Uterus (tissue), 4 donors: ENCODE data around the gene GATM. TPM values are rescaled to one million over a fixed set of nuclear protein-coding genes. Genes with fewer than 3 reads are reported as not detected.

ENCODE experiments used
- DNase-seq, 2 donors: peaks; one replicate each; pipeline ENCODE4 v3.0.0-alpha.2; 2019 to 2020
- H3K27ac ChIP-seq, 2 donors: fragments of 200-600 bp; sonication (generic); 1 replicate in 1 of 2; 2 replicates in 1 of 2; pipeline ENCODE4 v1.5.1; 2016 to 2018
- H3K27me3 ChIP-seq, 2 donors: fragments of 200-600 bp; sonication (generic); one replicate each; pipeline ENCODE4 v1.5.1; 2018 to 2019; ENCODE audit warnings: control low read depth in 1 of 2
- H3K36me3 ChIP-seq, 2 donors: fragments of 200-600 bp; sonication (generic); one replicate each; pipeline ENCODE4 v1.5.1; 2019; ENCODE audit warnings: control low read depth in 1 of 2
- H3K4me1 ChIP-seq, 2 donors: fragments of 200-600 bp; sonication (generic); one replicate each; pipeline ENCODE4 v1.5.1; 2018 to 2019; ENCODE audit warnings: control low read depth in 1 of 2
- H3K4me3 ChIP-seq, 2 donors: fragments of 200-600 bp; sonication (generic); 1 replicate in 1 of 2; 2 replicates in 1 of 2; pipeline ENCODE4 v1.5.1; 2018 to 2019; ENCODE audit warnings: mild to moderate bottlenecking in 1 of 2
- H3K9me3 ChIP-seq, 2 donors: fragments of 200-600 bp; sonication (generic); one replicate each; pipeline ENCODE4 v1.5.1; 2019; ENCODE audit warnings: control low read depth in 1 of 2
- POLR2A ChIP-seq, 2 donors: fragments of 450-650 bp; IDR thresholded peaks; one replicate each; pipeline ENCODE4 v1.6.1; 2016; ENCODE audit warnings: antibody characterized with exemption in 2 of 2, mild to moderate bottlenecking in 1 of 2, moderate library complexity in 1 of 2
- intact Hi-C: fragments of 100-400 bp; cut with DNase I; formaldehyde crosslinking; loops from one replicate; pipeline ENCODE4 v1.15.1; 2023; ENCODE audit warnings: low total_unique reads
- total RNA-seq, 4 donors: library from RNA; depleted of rRNA in 3 of 4; stranded (reverse); fragments of >200 nt in 3 of 4; gene quantifications; one replicate each; pipeline versions ENCODE4 v1.1.0 to v1.2.4, GENCODE V29; 2014 to 2023
- TF ChIP-seq, protein P1 (sequence below), 4 experiments: fragments of 200-600 bp in 2 of 4; fragments of 450-650 bp in 2 of 4; sonication (generic) in 2 of 4; IDR thresholded peaks; one replicate each; pipeline ENCODE4 v1.5.1; 2016 to 2019; ENCODE audit warnings: antibody characterized with exemption in 4 of 4, mild to moderate bottlenecking in 2 of 4, moderate library complexity in 1 of 4
- donor health status: DM: yes; HTN: yes; CAD: no.

The GATM gene
- total RNA-seq, 4 donors from 2014 or later, result 19.2 to 27.1 (median 23.6) TPM

- Histone ChIP-seq H3K4me1 (no peaks in the 10 kb centered on the region), H3K27me3 (no peaks in the 10 kb centered on the region), H3K9me3 (no peaks in the 10 kb centered on the region), H3K36me3 (no peaks in the 10 kb centered on the region), H3K4me3 (no peak overlapping the region), H3K27ac (no peak overlapping the region)
- no peak for DNase-seq
- no peak for TF ChIP-seq POLR2A (IDR thresholded peaks at IDR 0.05)
- TF ChIP-seq, protein P1, sequence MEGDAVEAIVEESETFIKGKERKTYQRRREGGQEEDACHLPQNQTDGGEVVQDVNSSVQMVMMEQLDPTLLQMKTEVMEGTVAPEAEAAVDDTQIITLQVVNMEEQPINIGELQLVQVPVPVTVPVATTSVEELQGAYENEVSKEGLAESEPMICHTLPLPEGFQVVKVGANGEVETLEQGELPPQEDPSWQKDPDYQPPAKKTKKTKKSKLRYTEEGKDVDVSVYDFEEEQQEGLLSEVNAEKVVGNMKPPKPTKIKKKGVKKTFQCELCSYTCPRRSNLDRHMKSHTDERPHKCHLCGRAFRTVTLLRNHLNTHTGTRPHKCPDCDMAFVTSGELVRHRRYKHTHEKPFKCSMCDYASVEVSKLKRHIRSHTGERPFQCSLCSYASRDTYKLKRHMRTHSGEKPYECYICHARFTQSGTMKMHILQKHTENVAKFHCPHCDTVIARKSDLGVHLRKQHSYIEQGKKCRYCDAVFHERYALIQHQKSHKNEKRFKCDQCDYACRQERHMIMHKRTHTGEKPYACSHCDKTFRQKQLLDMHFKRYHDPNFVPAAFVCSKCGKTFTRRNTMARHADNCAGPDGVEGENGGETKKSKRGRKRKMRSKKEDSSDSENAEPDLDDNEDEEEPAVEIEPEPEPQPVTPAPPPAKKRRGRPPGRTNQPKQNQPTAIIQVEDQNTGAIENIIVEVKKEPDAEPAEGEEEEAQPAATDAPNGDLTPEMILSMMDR (IDR thresholded peaks at IDR 0.05), result no peak
- intact Hi-C loops, result no loop called here
Observed at GRCh38 chr15:45364271-45364670, 14.1 kb downstream of the GATM start.

DNA sequence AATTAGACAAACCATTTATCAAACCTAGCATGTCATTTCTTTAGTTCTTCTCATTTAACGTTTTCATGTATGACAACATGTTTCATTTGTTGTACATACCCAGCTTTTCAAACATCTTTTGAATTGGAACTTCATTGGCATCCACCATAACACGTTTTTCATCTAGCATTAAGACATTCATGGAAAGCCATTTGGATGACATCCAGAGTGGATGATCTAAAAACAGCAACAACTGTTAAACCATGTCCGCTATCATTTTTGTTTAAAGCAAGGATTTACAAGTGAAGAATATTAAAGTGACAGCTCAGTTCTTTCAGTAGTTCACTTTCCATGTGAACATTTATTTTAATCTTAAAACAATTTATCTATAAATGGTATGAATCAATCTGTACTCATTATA lies 14.5 kb downstream of the GATM start:
- no peaks in the 10 kb centered on the region for H3K27me3 ChIP-seq
- no peaks in the 10 kb centered on the region for H3K4me1 ChIP-seq
- intact Hi-C loops, result no loop called here
- H3K27ac ChIP-seq, result no peak overlapping the region
- H3K9me3 ChIP-seq, result no peaks in the 10 kb centered on the region
- TF ChIP-seq, protein P1 (IDR thresholded peaks at IDR 0.05), result no peak
- TF ChIP-seq POLR2A (IDR thresholded peaks at IDR 0.05), result no peak
- no peak overlapping the region for H3K4me3 ChIP-seq
- no peak for DNase-seq
- H3K36me3 ChIP-seq, result no peaks in the 10 kb centered on the region

- H3K27me3 ChIP-seq, result no peaks in the 10 kb centered on the region
- no peaks in the 10 kb centered on the region for H3K9me3 ChIP-seq
- DNase-seq, result no peak
- TF ChIP-seq, protein P1 (IDR thresholded peaks at IDR 0.05), result no peak
- TF ChIP-seq POLR2A (IDR thresholded peaks at IDR 0.05), result no peak
- no peaks in the 10 kb centered on the region for H3K4me1 ChIP-seq
- H3K4me3 ChIP-seq, result no peak overlapping the region
- no peaks in the 10 kb centered on the region for H3K36me3 ChIP-seq
- intact Hi-C loops, result no loop called here
- no peak overlapping the region for H3K27ac ChIP-seq
Observed at GRCh38 chr15:45363334-45363733, 15.0 kb downstream of the GATM start.

GRCh38 chr15:45362419-45362818 lies 15.9 kb downstream of the GATM start:
- no peaks in the 10 kb centered on the region for H3K27me3 ChIP-seq
- no peaks in the 10 kb centered on the region for H3K9me3 ChIP-seq
- no peaks in the 10 kb centered on the region for H3K4me1 ChIP-seq
- TF ChIP-seq POLR2A (IDR thresholded peaks at IDR 0.05), result no peak
- TF ChIP-seq, protein P1 (IDR thresholded peaks at IDR 0.05), result no peak
- no peak for DNase-seq
- intact Hi-C loops, result no loop called here
- no peak overlapping the region for H3K4me3 ChIP-seq
- no peak overlapping the region for H3K27ac ChIP-seq
- H3K36me3 ChIP-seq, result no peaks in the 10 kb centered on the region

- Histone ChIP-seq H3K27me3 (no peaks in the 10 kb centered on the region), H3K36me3 (no peaks in the 10 kb centered on the region), H3K4me1 (no peaks in the 10 kb centered on the region), H3K27ac (no peak overlapping the region), H3K4me3 (no peak overlapping the region), H3K9me3 (no peaks in the 10 kb centered on the region)
- TF ChIP-seq, protein P1 (IDR thresholded peaks at IDR 0.05), result no peak
- TF ChIP-seq POLR2A (IDR thresholded peaks at IDR 0.05), result no peak
- DNase-seq, result no peak
- intact Hi-C loops, result no loop called here
Observed at GRCh38 chr15:45361878-45362277, 16.5 kb downstream of the GATM start.
